UCSD-AML1 (cell line): ENCODE results near the gene TBX3.

Source experiments
- DNase-seq: peaks from one replicate; lab custom pipeline; 2025; ENCODE audit not compliant: unreplicated experiment; lab: John Stamatoyannopoulos, UW

The TBX3 gene

GRCh38 chr12:114683709-114684097, 272 bp downstream of the TBX3 start:
- DNase-seq, result no peak

DNA sequence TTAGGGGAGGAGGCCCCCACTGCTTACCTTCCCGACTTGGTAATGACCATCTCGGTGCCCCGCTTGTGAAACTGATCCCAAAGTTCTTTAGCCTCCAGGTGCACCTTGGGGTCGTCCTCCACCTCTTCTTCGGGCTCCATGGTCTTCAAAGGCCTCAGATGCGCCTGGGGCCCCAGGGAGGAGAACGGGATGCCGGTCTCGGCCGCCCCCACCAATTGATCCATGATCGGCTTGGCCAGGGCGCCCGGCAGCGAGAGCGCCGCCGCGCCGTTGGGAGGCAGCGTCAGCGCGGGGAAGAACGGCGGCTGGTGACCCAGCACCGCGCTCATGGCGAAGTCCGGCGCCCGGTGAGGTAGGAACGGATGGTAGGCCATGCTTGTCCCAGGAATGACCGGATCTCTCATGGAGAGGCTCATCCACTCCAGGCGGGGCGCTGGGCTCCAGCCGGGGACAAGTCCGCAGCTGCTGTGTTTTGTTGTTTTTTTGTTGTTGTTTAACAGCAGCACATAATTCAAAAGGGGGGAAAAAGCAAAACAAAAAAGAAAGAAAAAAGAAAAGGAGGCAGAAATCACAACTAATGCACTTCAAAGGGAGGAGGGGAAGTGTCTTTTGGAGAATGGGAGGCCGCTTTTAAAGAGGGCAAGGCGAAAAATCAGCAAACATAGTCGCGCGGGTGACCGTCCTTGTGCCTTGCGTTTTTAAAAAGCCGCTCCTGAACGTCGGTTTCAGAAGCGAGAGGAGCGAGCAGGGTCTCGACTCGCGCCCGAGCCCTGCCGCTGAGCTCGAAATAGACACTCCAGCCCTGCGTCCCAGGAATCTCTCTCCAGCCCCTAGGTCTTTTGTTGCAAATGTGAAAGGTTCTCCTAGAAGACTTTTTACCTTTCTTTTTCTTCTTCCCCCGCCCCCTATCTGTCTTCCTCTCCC, 928 bp downstream of the TBX3 start:
- no peak for DNase-seq

DNA sequence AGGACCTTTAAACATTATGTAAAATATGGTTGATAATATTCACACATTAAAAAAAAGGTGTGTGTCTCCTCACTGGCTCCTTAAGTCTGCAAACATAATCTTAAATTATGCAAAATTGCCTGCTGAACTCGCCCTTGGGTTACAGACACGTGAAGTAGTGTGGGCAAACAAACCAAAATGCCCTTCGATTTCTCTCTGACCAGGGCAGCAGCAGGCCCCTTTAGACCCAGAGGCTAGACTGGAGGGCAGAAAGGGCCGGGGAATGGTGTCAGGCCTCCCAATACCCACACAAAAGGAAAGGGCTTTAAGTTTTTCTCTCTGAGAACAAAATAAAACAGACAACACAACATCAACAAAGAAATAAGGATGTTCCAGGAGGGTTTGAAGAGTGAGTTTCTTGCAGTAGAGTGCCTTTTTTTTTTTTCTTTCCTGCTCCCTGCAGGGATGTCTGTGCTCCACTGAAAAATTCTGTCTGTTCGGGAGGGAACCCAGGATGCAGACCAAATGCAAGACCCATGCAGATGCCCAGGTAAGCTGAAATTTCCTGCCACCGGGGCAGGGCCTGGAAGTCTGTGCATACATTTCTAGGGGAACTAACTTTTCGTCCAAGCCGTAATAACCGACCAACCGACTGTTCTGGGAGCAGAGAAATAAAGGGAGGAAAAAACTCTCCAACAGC, 1.7 kb downstream of the TBX3 start:
- DNase-seq, result no peak

GRCh38 chr12:114681116-114681871, 2.7 kb downstream of the TBX3 start:
- no peak for DNase-seq

DNA sequence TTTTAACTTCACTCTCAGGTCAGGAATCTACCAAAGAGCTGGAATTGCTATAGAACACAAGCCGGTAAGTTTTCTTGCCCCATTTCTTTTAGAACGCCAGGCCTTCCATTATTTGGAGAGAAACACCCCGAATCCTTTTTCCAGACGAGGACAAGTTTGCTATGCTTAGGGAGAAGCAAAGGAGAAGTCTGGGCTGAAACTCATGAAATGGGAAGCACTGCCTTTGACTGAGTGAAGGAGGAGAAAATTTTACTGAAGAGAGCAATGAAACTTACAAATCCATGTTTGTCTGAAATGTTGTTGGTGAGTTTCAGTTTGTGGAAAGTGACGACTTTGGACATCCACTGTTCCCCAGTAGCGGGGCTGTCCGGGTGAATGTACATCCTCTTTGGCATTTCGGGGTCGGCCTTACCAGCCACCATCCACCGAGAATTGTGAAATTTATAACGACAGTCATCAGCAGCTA, 3.3 kb downstream of the TBX3 start:
- DNase-seq, result no peak

- DNase-seq, result no peak
Observed at GRCh38 chr12:114679942-114680341, 4.0 kb downstream of the TBX3 start.

- no peak for DNase-seq
Observed at GRCh38 chr12:114679452-114679875, 4.5 kb downstream of the TBX3 start.

GRCh38 chr12:114678718-114679117, 5.3 kb downstream of the TBX3 start:
- DNase-seq, result no peak

GRCh38 chr12:114678028-114678427, 5.9 kb downstream of the TBX3 start:
- no peak for DNase-seq

- no peak for DNase-seq
Observed at GRCh38 chr12:114676142-114676741, 7.7 kb downstream of the TBX3 start.

GRCh38 chr12:114674251-114675047, 9.5 kb downstream of the TBX3 start:
- DNase-seq, result no peak

- DNase-seq, result no peak
Observed at GRCh38 chr12:114673901-114674250, 10.1 kb downstream of the TBX3 start.

DNA sequence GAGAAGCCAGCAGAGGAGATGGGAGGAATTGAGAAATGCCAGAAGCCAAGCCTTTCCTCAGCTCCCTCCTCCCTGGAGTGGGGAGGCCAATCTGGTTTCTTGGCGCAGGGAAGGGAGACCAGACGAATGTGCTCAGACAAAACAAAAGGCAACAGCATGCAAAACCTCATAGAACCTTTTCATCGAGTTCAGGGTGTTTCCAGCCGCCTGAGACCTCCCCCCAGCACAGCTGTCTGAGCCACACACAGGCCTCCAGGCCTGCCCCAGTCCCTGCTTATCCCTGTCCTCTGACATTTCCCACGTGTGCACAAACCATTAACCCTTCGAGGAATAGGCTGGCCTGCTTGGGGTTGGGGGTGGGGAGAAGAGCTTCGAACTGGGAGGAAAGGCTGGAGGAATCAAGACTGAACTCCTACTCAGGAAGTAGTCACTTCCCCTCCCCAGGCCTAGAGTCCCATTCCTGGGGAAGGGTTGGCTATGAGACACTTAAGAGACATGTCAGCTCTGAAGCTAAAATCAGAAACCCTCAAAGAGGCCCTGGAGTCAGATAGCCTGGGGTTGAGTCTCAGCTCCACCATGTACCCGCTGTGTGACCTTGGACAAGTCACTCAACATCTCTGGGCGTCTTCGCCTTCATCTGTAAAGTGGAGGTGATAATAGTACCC, 10.7 kb downstream of the TBX3 start:
- DNase-seq, result no peak

DNA sequence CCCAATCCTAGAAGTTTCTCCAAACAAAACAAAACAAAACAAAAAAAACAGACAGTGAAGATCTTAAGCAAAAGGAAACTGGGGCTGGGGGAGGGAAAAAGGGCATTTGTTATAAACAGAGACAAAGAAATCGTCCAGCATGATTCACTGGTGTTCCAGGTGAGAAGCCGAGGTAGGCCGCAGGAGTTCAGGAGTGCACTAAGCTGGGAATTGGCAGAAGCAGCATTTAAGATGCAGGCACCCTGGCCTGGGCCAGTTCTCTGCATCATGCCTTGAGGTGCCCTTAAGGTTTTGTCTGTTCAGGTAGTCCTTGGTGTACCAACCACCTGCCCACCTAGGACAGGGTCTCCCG, 11.2 kb downstream of the TBX3 start:
- no peak for DNase-seq

DNA sequence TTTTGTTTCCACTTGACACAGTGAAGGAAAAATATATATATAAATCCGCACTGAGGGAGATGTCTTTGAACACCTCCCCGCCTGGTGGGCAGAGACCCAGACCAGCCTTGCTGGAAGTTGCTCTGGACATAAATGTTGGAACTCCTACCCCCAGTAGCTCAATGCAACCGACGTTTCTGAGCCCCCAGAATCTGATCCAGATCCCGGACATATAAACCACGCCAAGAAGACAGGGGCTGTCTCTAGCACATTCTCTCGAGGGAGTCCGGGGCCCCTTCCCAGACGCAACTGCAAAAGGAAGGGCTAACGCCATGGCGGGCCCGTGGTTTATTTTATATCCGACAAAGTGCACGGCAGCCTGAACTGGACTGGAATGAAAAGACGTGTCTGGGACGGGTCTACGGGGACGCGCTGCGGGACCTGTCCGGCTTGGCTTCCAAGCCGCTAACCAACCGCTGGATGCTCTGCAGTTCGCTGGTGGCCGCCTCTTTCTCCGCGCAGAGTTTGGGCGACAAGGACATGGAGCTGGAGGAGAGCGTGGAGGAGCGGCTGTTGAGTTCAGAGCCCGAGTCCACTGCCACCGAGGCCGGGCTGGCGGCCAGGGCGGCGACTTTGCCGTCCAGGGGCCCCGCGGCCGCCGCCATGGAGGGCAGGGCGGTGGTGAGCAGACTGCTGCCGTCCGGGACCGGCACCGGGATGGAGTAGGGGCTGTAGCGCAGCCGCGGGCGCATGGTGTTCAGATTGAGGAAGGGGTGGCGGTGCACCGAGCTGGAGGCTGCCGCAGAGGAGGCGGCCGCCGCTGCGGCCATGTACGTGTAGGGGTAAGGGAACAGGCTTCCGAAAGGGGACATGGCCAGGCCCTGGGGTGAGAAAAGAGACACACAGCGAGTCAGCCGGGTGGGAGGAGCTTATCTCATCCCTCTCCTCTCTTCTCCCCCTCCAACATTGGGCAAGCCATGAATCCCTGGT, 12.2 kb downstream of the TBX3 start:
- no peak for DNase-seq

DNA sequence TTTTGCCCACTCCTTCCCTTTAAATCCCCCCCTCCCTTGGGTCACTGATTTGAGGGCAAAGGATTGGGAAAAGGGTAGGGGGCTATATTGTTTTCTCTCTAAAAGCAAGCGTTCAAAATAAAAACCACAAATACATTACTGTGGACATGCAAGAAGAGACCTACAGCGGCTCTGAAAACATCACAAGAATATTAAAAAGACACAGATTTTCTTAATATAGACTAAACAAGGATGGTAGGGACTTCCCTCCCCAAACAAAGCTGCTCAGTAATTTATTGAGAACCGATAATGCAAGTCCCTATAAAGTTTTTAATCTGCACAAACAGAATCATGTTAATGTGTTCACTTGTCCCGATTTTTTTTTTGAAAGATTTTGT, 12.9 kb downstream of the TBX3 start:
- no peak for DNase-seq

DNA sequence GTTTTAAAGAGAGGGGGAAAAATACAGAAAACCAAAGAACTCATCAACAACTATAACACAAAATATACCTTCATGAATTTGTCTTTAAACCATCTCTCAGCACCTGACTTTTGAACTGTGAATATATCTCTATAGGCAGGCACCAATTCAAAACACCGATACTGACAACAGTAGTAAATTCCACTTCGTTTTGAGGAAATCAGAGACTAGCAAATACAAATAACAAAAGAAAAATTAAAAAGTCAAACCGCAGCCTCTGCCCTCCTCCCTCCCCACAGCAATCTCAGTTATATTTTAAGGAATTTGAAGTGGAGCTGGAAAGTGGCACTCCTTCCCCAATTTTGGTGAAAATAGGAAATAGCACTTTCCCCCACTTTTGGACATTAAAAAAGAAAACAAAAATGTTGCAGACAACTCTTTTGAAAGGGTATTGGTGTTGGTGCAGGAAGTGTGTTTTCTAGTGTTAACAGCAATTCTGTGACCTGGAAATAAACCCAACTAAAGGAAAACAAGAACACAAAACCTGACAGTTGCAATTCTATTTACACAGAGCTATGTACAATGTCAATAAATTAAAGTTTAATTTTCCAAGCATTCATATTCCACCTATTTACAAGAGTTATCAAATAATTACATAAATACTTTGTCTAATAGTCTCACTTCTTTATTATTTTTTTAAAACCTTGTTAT, 13.5 kb downstream of the TBX3 start:
- DNase-seq, result no peak
